Glutamatergic neuron (in vitro differentiated cells): ENCODE data around the gene RMI2. TPM values are rescaled to one million over a fixed set of nuclear protein-coding genes. Genes with fewer than 3 reads are reported as not detected.

Experiments
- DNase-seq: peaks from one replicate; pipeline ENCODE4 v3.0.0; 2022
- H3K27ac Mint-ChIP-seq: one replicate; pipeline ENCODE4 v1.8.0; 2020; ENCODE audit warnings: mild to moderate bottlenecking, mixed read lengths, inconsistent platforms; ENCODE audit not compliant: unreplicated experiment
- H3K27me3 Mint-ChIP-seq: one replicate; pipeline ENCODE4 v1.8.0; 2020; ENCODE audit warnings: mild to moderate bottlenecking, moderate library complexity, mixed read lengths, inconsistent platforms; ENCODE audit not compliant: unreplicated experiment
- H3K36me3 Mint-ChIP-seq: one replicate; pipeline ENCODE4 v1.8.0; 2020; ENCODE audit warnings: mild to moderate bottlenecking, mixed read lengths, inconsistent platforms; ENCODE audit not compliant: unreplicated experiment
- H3K4me1 Mint-ChIP-seq: one replicate; pipeline ENCODE4 v1.8.0; 2020; ENCODE audit warnings: mild to moderate bottlenecking, low read depth, mixed read lengths, inconsistent platforms; ENCODE audit not compliant: unreplicated experiment
- H3K4me3 Mint-ChIP-seq: one replicate; pipeline ENCODE4 v1.8.0; 2020; ENCODE audit warnings: mild to moderate bottlenecking, mixed read lengths, inconsistent platforms; ENCODE audit not compliant: unreplicated experiment
- H3K9me3 Mint-ChIP-seq: one replicate; pipeline ENCODE4 v1.8.0; 2020; ENCODE audit warnings: mild to moderate bottlenecking, moderate library complexity, mixed read lengths, inconsistent platforms; ENCODE audit not compliant: unreplicated experiment
- CTCF ChIP-seq: fragments of 200-600 bp; sonication (generic); IDR thresholded peaks from one replicate; pipeline ENCODE4 v1.5.0; 2021; ENCODE audit not compliant: partially characterized antibody, unreplicated experiment
- total RNA-seq: library from RNA; stranded (reverse); fragmentation: NEBNext Ultra II Directional; extraction: Animal tissue kit (Norgen Biotek cat#: 25700); gene quantifications from one replicate; pipeline ENCODE4 v1.2.1, GENCODE V29; 2021; ENCODE audit not compliant: unreplicated experiment

The RMI2 gene
- total RNA-seq, 1 donor from 2014 or later = 4.2 TPM

GRCh38 chr16:11392041-11392581, 46.9 kb downstream of the RMI2 start:
- H3K36me3 Mint-ChIP-seq = no peaks in the 10 kb centered on the region
- peaks cover 4% of the 10 kb centered on the region for H3K27me3 Mint-ChIP-seq
- TF ChIP-seq CTCF = no peak
- no peak overlapping the region for H3K4me3 Mint-ChIP-seq
- no peaks in the 10 kb centered on the region for H3K9me3 Mint-ChIP-seq
- DNase-seq = peak; percentile 10
- peaks cover 12% of the 10 kb centered on the region for H3K4me1 Mint-ChIP-seq
- H3K27ac Mint-ChIP-seq = no peak overlapping the region

- peaks cover 11% of the 10 kb centered on the region for H3K27me3 Mint-ChIP-seq
- no peak for TF ChIP-seq CTCF
- DNase-seq = peak; percentile 10
- no peak overlapping the region for H3K27ac Mint-ChIP-seq
- H3K4me3 Mint-ChIP-seq = no peak overlapping the region
- no peaks in the 10 kb centered on the region for H3K36me3 Mint-ChIP-seq
- peaks cover 12% of the 10 kb centered on the region for H3K4me1 Mint-ChIP-seq
- no peaks in the 10 kb centered on the region for H3K9me3 Mint-ChIP-seq
These were observed 48.1 kb downstream of the RMI2 start for GRCh38 chr16:11393366-11393765.

- Mint-ChIP-seq H3K27me3 (peaks cover 11% of the 10 kb centered on the region), H3K4me1 (peaks cover 12% of the 10 kb centered on the region), H3K4me3 (no peak overlapping the region), H3K36me3 (no peaks in the 10 kb centered on the region), H3K9me3 (no peaks in the 10 kb centered on the region), H3K27ac (no peak overlapping the region)
- no peak for TF ChIP-seq CTCF
- DNase-seq = peak; percentile 2
These were observed 48.8 kb downstream of the RMI2 start for GRCh38 chr16:11393861-11394592.

- Mint-ChIP-seq H3K9me3 (no peaks in the 10 kb centered on the region), H3K36me3 (no peaks in the 10 kb centered on the region), H3K4me1 (peaks cover 12% of the 10 kb centered on the region), H3K4me3 (no peak overlapping the region), H3K27me3 (peaks cover 11% of the 10 kb centered on the region), H3K27ac (no peak overlapping the region)
- peak; percentile 3 for DNase-seq
- no peak for TF ChIP-seq CTCF
These were observed 49.3 kb downstream of the RMI2 start for GRCh38 chr16:11394593-11394960.

- no peak for TF ChIP-seq CTCF
- H3K4me3 Mint-ChIP-seq = no peak overlapping the region
- DNase-seq = peak; percentile 14
- H3K9me3 Mint-ChIP-seq = no peaks in the 10 kb centered on the region
- peaks cover 14% of the 10 kb centered on the region for H3K27me3 Mint-ChIP-seq
- no peak overlapping the region for H3K27ac Mint-ChIP-seq
- peaks cover 12% of the 10 kb centered on the region for H3K4me1 Mint-ChIP-seq
- H3K36me3 Mint-ChIP-seq = no peaks in the 10 kb centered on the region
These were observed 50.0 kb downstream of the RMI2 start for GRCh38 chr16:11395008-11395948.
